Muscle layer of duodenum (tissue), 2 donors: Measurements from ENCODE around the gene HIP1.
"Not testable (repeated sequence)": the region's sequence is repeated elsewhere in the genome, so short reads cannot be mapped to it uniquely, and the experiment has no call there.

Experiments used
- H3K27ac ChIP-seq: one replicate; pipeline ENCODE4 v1.7.0; 2013; ENCODE audit warnings: mild to moderate bottlenecking, low read length
- H3K27me3 ChIP-seq: one replicate; pipeline ENCODE4 v1.7.0; 2013; ENCODE audit warnings: low read depth, mild to moderate bottlenecking, control low read depth, low read length
- H3K36me3 ChIP-seq, 2 donors: one replicate each; pipeline ENCODE4 v1.7.0; 2013; ENCODE audit warnings: low read length in 2 of 2, control low read depth in 1 of 2, mild to moderate bottlenecking in 1 of 2; ENCODE audit not compliant: insufficient read depth in 2 of 2, control insufficient read depth in 1 of 2
- H3K4me1 ChIP-seq, 2 donors: one replicate each; pipeline ENCODE4 v1.7.0; 2013; ENCODE audit warnings: low read length in 2 of 2, mild to moderate bottlenecking in 2 of 2, control low read depth in 1 of 2, moderate library complexity in 1 of 2; ENCODE audit not compliant: insufficient read depth in 2 of 2, control insufficient read depth in 1 of 2
- H3K4me3 ChIP-seq, 2 donors: one replicate each; pipeline ENCODE4 v1.7.0; 2013; ENCODE audit warnings: low read length in 2 of 2, low read depth in 1 of 2, mild to moderate bottlenecking in 1 of 2
- H3K9me3 ChIP-seq, 2 donors: one replicate each; pipeline ENCODE4 v1.7.0; 2013; ENCODE audit warnings: low read length in 2 of 2, control low read depth in 1 of 2, mild to moderate bottlenecking in 1 of 2; ENCODE audit not compliant: control insufficient read depth in 1 of 2
- donor health status: healthy.

The HIP1 gene

GRCh38 chr7:75737856-75738603 is 711 bp downstream of the HIP1 start:
- Histone ChIP-seq H3K4me1 (peaks cover 4 to 19% of the 10 kb centered on the region in 2 donors), H3K27ac (peak overlapping the region; percentile 43), H3K36me3 (peaks cover 0 to 2% of the 10 kb centered on the region in 2 donors), H3K4me3 (peak overlapping the region; percentile 94 to 97), H3K9me3 (no peaks in the 10 kb centered on the region), H3K27me3 (no peaks in the 10 kb centered on the region)

GRCh38 chr7:75735581-75736350 is 3.0 kb downstream of the HIP1 start:
- Histone ChIP-seq H3K27me3 (no peaks in the 10 kb centered on the region), H3K36me3 (peaks cover 0 to 2% of the 10 kb centered on the region in 2 donors), H3K9me3 (no peaks in the 10 kb centered on the region), H3K4me1 (peaks cover under 1 to 19% of the 10 kb centered on the region in 2 donors), H3K4me3 (no peak overlapping the region), H3K27ac (no peak overlapping the region)

GRCh38 chr7:75734586-75735458 is 3.9 kb downstream of the HIP1 start:
- H3K27ac ChIP-seq = no peak overlapping the region

GRCh38 chr7:75732764-75733630 is 5.7 kb downstream of the HIP1 start:
- no peak overlapping the region for H3K4me3 ChIP-seq
- H3K36me3 ChIP-seq = peaks cover 0 to 2% of the 10 kb centered on the region in 2 donors
- H3K4me1 ChIP-seq = peaks cover 0 to 15% of the 10 kb centered on the region in 2 donors
- no peaks in the 10 kb centered on the region for H3K27me3 ChIP-seq
- H3K9me3 ChIP-seq = no peaks in the 10 kb centered on the region
- no peak overlapping the region for H3K27ac ChIP-seq

More at GRCh38 chr7:75734586-75735458, 3.9 kb downstream of the HIP1 start:
- H3K9me3 ChIP-seq = no peaks in the 10 kb centered on the region
- peaks cover 0 to 17% of the 10 kb centered on the region in 2 donors for H3K4me1 ChIP-seq
- H3K27me3 ChIP-seq = no peaks in the 10 kb centered on the region
- peaks cover 0 to 2% of the 10 kb centered on the region in 2 donors for H3K36me3 ChIP-seq
- H3K4me3 ChIP-seq = no peak overlapping the region

GRCh38 chr7:75732016-75732521 is 6.7 kb downstream of the HIP1 start:
- Histone ChIP-seq H3K4me1 (peaks cover 0 to 8% of the 10 kb centered on the region in 2 donors), H3K36me3 (peaks cover 0 to 2% of the 10 kb centered on the region in 2 donors), H3K9me3 (no peaks in the 10 kb centered on the region), H3K27ac (no peak overlapping the region), H3K4me3 (no peak overlapping the region), H3K27me3 (no peaks in the 10 kb centered on the region)

- Histone ChIP-seq H3K4me3 (no peak overlapping the region), H3K9me3 (no peaks in the 10 kb centered on the region), H3K4me1 (peaks cover 0 to 5% of the 10 kb centered on the region in 2 donors), H3K27me3 (no peaks in the 10 kb centered on the region), H3K27ac (no peak overlapping the region), H3K36me3 (peaks cover 0 to 2% of the 10 kb centered on the region in 2 donors)
Observed at GRCh38 chr7:75729851-75730274, 8.9 kb downstream of the HIP1 start.

GRCh38 chr7:75727881-75728593 is 10.7 kb downstream of the HIP1 start:
- no peaks in the 10 kb centered on the region for H3K9me3 ChIP-seq
- peak overlapping the region; percentile 36 for H3K27ac ChIP-seq
- no peaks in the 10 kb centered on the region for H3K27me3 ChIP-seq
- no peak overlapping the region for H3K4me3 ChIP-seq
- peaks cover 0 to under 1% of the 10 kb centered on the region in 2 donors for H3K36me3 ChIP-seq
- H3K4me1 ChIP-seq = peaks cover 0 to 4% of the 10 kb centered on the region in 2 donors

- H3K4me1 ChIP-seq, H3K4me3 ChIP-seq, H3K27ac ChIP-seq, H3K27me3 ChIP-seq, H3K9me3 ChIP-seq, H3K36me3 ChIP-seq: not testable (repeated sequence)
Observed at GRCh38 chr7:75727351-75727750, 11.4 kb downstream of the HIP1 start.

- Histone ChIP-seq H3K4me1 (peaks cover 0 to 4% of the 10 kb centered on the region in 2 donors), H3K4me3 (no peak overlapping the region), H3K27ac (no peak overlapping the region), H3K9me3 (no peaks in the 10 kb centered on the region), H3K36me3 (no peaks in the 10 kb centered on the region), H3K27me3 (no peaks in the 10 kb centered on the region)
Observed at GRCh38 chr7:75725306-75725705, 13.4 kb downstream of the HIP1 start.

GRCh38 chr7:75723444-75723843 is 15.3 kb downstream of the HIP1 start:
- no peak overlapping the region for H3K27ac ChIP-seq
- no peak overlapping the region for H3K4me3 ChIP-seq
- no peaks in the 10 kb centered on the region for H3K27me3 ChIP-seq
- H3K4me1 ChIP-seq = peaks cover 0 to 3% of the 10 kb centered on the region in 2 donors
- no peaks in the 10 kb centered on the region for H3K9me3 ChIP-seq
- H3K36me3 ChIP-seq = no peaks in the 10 kb centered on the region
